ENCODE measurements around the gene TSPAN17. TPM values are rescaled to one million over a fixed set of nuclear protein-coding genes. Genes with fewer than 3 reads are reported as not detected.

TSPAN17 gene
- total and polyA plus RNA-seq, 9 of the 15 experiments (the other 6 are each of a cell fraction or from before 2014, with no cell fraction given): 0.73 to 58.3 (median 34.5) TPM

GRCh38 chr5:176611435-176611834 lies 35.8 kb upstream of the TSPAN17 start:
- Histone ChIP-seq H4K20me1 (replicated peaks; ENCODE audit: control insufficient read depth, insufficient read depth, low read length) (peaks cover 27% of the 10 kb centered on the region), H3K4me1 (replicated peaks in 1 of 2; ENCODE audit: control insufficient read depth in 2 of 2, insufficient read depth in 2 of 2, low read length in 2 of 2) (peaks cover 14 to 21% of the 10 kb centered on the region in 2 experiments; a peak in 4 of 5 replicates), H3K27ac (ENCODE audit: extremely low read depth, low read depth, low read length) (no peak overlapping the region), H3K9ac (ENCODE audit: insufficient read depth in 1 of 2, low read depth in 2 of 2, low read length in 2 of 2) (no peak overlapping the region; a peak in 1 of 4 replicates), H3K4me2 (ENCODE audit: insufficient read depth, low read length) (no peak overlapping the region), H3K27me3 (ENCODE audit: control insufficient read depth in 2 of 2, insufficient read depth in 2 of 2, low read length in 2 of 2) (peaks cover 7 to 18% of the 10 kb centered on the region in 2 experiments), H3K79me2 (ENCODE audit: control insufficient read depth, insufficient read depth, low read length) (peaks cover 2% of the 10 kb centered on the region; the same call in 1 of the 3 replicates), H3K36me3 (ENCODE audit: control insufficient read depth, insufficient read depth, low read length) (peaks cover 3% of the 10 kb centered on the region; the same call in 2 of the 3 replicates), H3K9me3 (replicated peaks; ENCODE audit: control insufficient read depth, insufficient read depth, low read depth, low read length) (no peaks in the 10 kb centered on the region), H3K4me3 (no peak overlapping the region), H2AFZ (ENCODE audit: low read depth, low read length) (no peak overlapping the region), H3K9me1 (ENCODE audit: control insufficient read depth, insufficient read depth, low read length) (peaks cover 9% of the 10 kb centered on the region)
- in situ Hi-C loops (cut with MboI) (no loop called here), intact Hi-C loops (cut with micrococcal nuclease) (loop anchor here (2.0 kb wide), 1 partner anchor 37 kb away; no protein-coding TSS in a partner anchor)
- no TSS peak for BruUV-seq (replicated peaks)
- FAIRE-seq (peak; percentile 95), ATAC-seq (peak; percentile 34), DNase-seq (ENCODE audit: extremely low read depth in 1 of 4, low spot score in 3 of 4) (peak; percentile 64 to 89 (median 68))
- 9% methylated on average over 10 of the region's 10 CpGs for WGBS (ENCODE audit: insufficient coverage, low coverage, missing lambda C conversion rate)
- POLR2A ChIA-PET: no interaction called here
- CTCF ChIA-PET (ENCODE audit: low intra/inter-chr PET ratio): interaction anchor here (1.0 kb wide), 1 partner anchor 195 kb away, joined by 4 read pairs; the partner anchor contains the start of gene CLTB
- TF ChIP-seq ATF1 (CRISPR knock-in tag; IDR thresholded peaks at IDR 0.05) (no peak), ATF1 (tag; IDR thresholded peaks at IDR 0.05) (0 out of 2 replicates have a peak, but pooled peaks have one; percentile 12), E2F3 (CRISPR knock-in tag; IDR thresholded peaks at IDR 0.05) (no peak), REST (IDR thresholded peaks at IDR 0.05; ENCODE audit: borderline replicate concordance) (peak; percentile 99), REST (CRISPR knock-in tag; IDR thresholded peaks at IDR 0.05; ENCODE audit: low read depth) (peak; percentile 97), FOXM1 (IDR thresholded peaks at IDR 0.05; ENCODE audit: low read depth) (no peak), FOXM1 (CRISPR knock-in tag; IDR thresholded peaks at IDR 0.05; ENCODE audit: low read depth) (no peak), ETV1 (tag; conservative IDR thresholded peaks at IDR 0.05; ENCODE audit: low read depth) (peak; percentile 96), NR2F6 (CRISPR knock-in tag; IDR thresholded peaks at IDR 0.05) (no peak), SRF (CRISPR knock-in tag; IDR thresholded peaks at IDR 0.05) (peak in 1 of 2 experiments; percentile 65; a peak in 1 of 4 replicates), ZNF263 (CRISPR knock-in tag; IDR thresholded peaks at IDR 0.05; ENCODE audit: borderline replicate concordance) (peak; percentile 50; the same call in 1 of the 2 replicates), GABPB1 (CRISPR knock-in tag; IDR thresholded peaks at IDR 0.05) (peak; percentile 81), ELF1 (tag; IDR thresholded peaks at IDR 0.05) (peak; percentile 72), ZBTB17 (CRISPR knock-in tag; IDR thresholded peaks at IDR 0.05) (no peak), ZNF134 (CRISPR knock-in tag; conservative IDR thresholded peaks at IDR 0.05) (0 out of 2 replicates have a peak, but pooled peaks have one; percentile 8), ZNF511 (CRISPR knock-in tag; IDR thresholded peaks at IDR 0.05) (peak; percentile 83), HCFC1 (IDR thresholded peaks at IDR 0.05; ENCODE audit: low read depth, low read length) (peak; percentile 21; the same call in 1 of the 2 replicates)
